DOHH2 (cell line): ENCODE results near the gene PTH.

ENCODE experiments used
- H3F3A ChIP-seq: fragments of 200-600 bp; sonication (generic), shearing (Covaris generic); 2 replicates; pipeline ENCODE4 v1.6.0; 2016; ENCODE audit warnings: antibody characterized with exemption, mild to moderate bottlenecking; ENCODE audit not compliant: control insufficient read depth, insufficient read depth
- H3K27ac ChIP-seq: fragments of 200-600 bp; sonication (generic); 2 replicates; pipeline ENCODE4 v1.5.1; 2014; ENCODE audit warnings: low read depth, mild to moderate bottlenecking, low read length, moderate library complexity
- H3K27me3 ChIP-seq: fragments of 200-600 bp; sonication (generic); 2 replicates; pipeline ENCODE4 v1.6.1; 2014; ENCODE audit warnings: mild to moderate bottlenecking, low read length, mixed read lengths; ENCODE audit not compliant: control insufficient read depth
- H3K36me3 ChIP-seq: fragments of 200-600 bp; sonication (generic); 2 replicates; pipeline ENCODE4 v1.6.1; 2014; ENCODE audit warnings: mild to moderate bottlenecking, low read length, moderate library complexity, mixed read lengths; ENCODE audit not compliant: control insufficient read depth
- H3K4me1 ChIP-seq: fragments of 200-600 bp; sonication (generic); 2 replicates; pipeline ENCODE4 v1.6.1; 2014; ENCODE audit warnings: mild to moderate bottlenecking, low read length, mixed read lengths; ENCODE audit not compliant: control insufficient read depth
- H3K4me2 ChIP-seq: fragments of 200-600 bp; sonication (generic); 2 replicates; pipeline ENCODE4 v1.6.0; 2014; ENCODE audit warnings: mild to moderate bottlenecking, low read length, moderate library complexity
- H3K4me3 ChIP-seq: fragments of 200-600 bp; sonication (generic); 2 replicates; pipeline ENCODE4 v1.5.1; 2014; ENCODE audit warnings: mild to moderate bottlenecking, low read length, mixed read lengths
- H3K79me2 ChIP-seq: fragments of 200-600 bp; sonication (generic); 2 replicates; pipeline ENCODE4 v1.6.1; 2014; ENCODE audit warnings: mild to moderate bottlenecking, low read length, mixed read lengths; ENCODE audit not compliant: control insufficient read depth
- H3K9me2 ChIP-seq: fragments of 200-600 bp; sonication (generic); replicated peaks from 2 replicates; pipeline ENCODE4 v1.6.1; 2014; ENCODE audit warnings: mild to moderate bottlenecking, low read length, mixed read lengths; ENCODE audit not compliant: control insufficient read depth
- H3K9me3 ChIP-seq: fragments of 200-600 bp; sonication (generic); 2 replicates; pipeline ENCODE4 v1.6.1; 2014; ENCODE audit warnings: antibody characterized with exemption, low read length, mixed read lengths; ENCODE audit not compliant: control insufficient read depth, insufficient read depth
- H4K20me1 ChIP-seq: fragments of 200-600 bp; sonication (generic); 2 replicates; pipeline ENCODE4 v1.6.0; 2014; ENCODE audit warnings: low read depth, mild to moderate bottlenecking, antibody characterized with exemption, low read length, moderate library complexity; ENCODE audit not compliant: control insufficient read depth, insufficient read depth
- CTCF ChIP-seq: fragments of 200-600 bp; sonication (generic); IDR thresholded peaks from one replicate; pipeline ENCODE4 v1.5.1; 2014; ENCODE audit warnings: antibody characterized with exemption, mild to moderate bottlenecking, low read depth, low read length; ENCODE audit not compliant: poor library complexity, severe bottlenecking
- EZH2phosphoT487 ChIP-seq: fragments of 200-600 bp; sonication (generic); IDR thresholded peaks from 2 replicates; pipeline ENCODE4 v1.6.1; 2017; ENCODE audit warnings: borderline replicate concordance, mild to moderate bottlenecking, antibody characterized with exemption, low read length, moderate library complexity, mixed read lengths

Gene PTH

GRCh38 chr11:13448876-13449275, 46.9 kb downstream of the PTH start:
- TF ChIP-seq EZH2phosphoT487 (no peak), CTCF (no peak)
- H3K4me3 ChIP-seq, result no peak overlapping the region
- peaks cover 77% of the 10 kb centered on the region for H3K79me2 ChIP-seq
- H3K4me1 ChIP-seq, result peaks cover 10% of the 10 kb centered on the region
- no peaks in the 10 kb centered on the region for H3F3A ChIP-seq
- no peaks in the 10 kb centered on the region for H3K9me2 ChIP-seq
- H3K4me2 ChIP-seq, result no peak overlapping the region
- no peaks in the 10 kb centered on the region for H3K9me3 ChIP-seq
- peaks cover 3% of the 10 kb centered on the region; the same call in 1 of the 2 replicates for H3K36me3 ChIP-seq
- H3K27ac ChIP-seq, result no peak overlapping the region
- H4K20me1 ChIP-seq, result no peaks in the 10 kb centered on the region
- H3K27me3 ChIP-seq, result no peaks in the 10 kb centered on the region

DNA sequence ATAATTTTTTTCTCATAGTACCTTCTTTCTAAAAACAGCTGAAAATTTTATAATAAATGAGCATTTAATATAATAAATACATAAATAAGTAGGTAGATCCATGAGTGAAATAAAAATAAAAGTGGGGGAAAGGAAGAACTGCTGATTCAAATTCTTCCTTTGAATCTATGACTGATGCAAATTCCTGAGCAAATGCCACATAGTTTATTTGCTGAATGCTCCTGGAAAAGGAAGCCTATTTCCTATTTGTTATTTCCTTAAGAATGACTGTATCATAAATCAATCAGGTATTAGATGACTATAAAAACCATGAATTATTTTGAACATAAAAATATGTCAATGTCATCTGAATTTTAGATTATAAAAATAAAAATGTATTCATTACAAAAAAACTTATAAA, 49.4 kb downstream of the PTH start:
- H3K4me3 ChIP-seq, result no peak overlapping the region
- no peak overlapping the region for H3K4me2 ChIP-seq
- peaks cover 62% of the 10 kb centered on the region for H3K79me2 ChIP-seq
- H3K36me3 ChIP-seq, result peaks cover 3% of the 10 kb centered on the region; the same call in 1 of the 2 replicates
- H3K4me1 ChIP-seq, result peaks cover 10% of the 10 kb centered on the region
- no peaks in the 10 kb centered on the region for H3F3A ChIP-seq
- no peaks in the 10 kb centered on the region for H3K9me2 ChIP-seq
- no peaks in the 10 kb centered on the region for H3K9me3 ChIP-seq
- no peaks in the 10 kb centered on the region for H3K27me3 ChIP-seq
- no peak overlapping the region for H3K27ac ChIP-seq
- TF ChIP-seq CTCF, result no peak
- no peak for TF ChIP-seq EZH2phosphoT487
- no peaks in the 10 kb centered on the region for H4K20me1 ChIP-seq

GRCh38 chr11:13445588-13445987, 50.2 kb downstream of the PTH start:
- Histone ChIP-seq H3F3A (no peaks in the 10 kb centered on the region), H4K20me1 (no peaks in the 10 kb centered on the region), H3K9me2 (no peaks in the 10 kb centered on the region), H3K27me3 (no peaks in the 10 kb centered on the region), H3K36me3 (peaks cover 3% of the 10 kb centered on the region; the same call in 1 of the 2 replicates), H3K4me3 (no peak overlapping the region), H3K9me3 (no peaks in the 10 kb centered on the region), H3K79me2 (peaks cover 53% of the 10 kb centered on the region), H3K4me1 (peaks cover 10% of the 10 kb centered on the region), H3K27ac (no peak overlapping the region), H3K4me2 (no peak overlapping the region)
- TF ChIP-seq EZH2phosphoT487 (no peak), CTCF (no peak)
